NK-92 (cell line): ENCODE results near the gene LPGAT1.
"Not testable (repeated sequence)": the region's sequence is repeated elsewhere in the genome, so short reads cannot be mapped to it uniquely, and the experiment has no call there.

Experiments used
- DNase-seq: peaks from one replicate; lab custom pipeline; 2025; ENCODE audit not compliant: unreplicated experiment; lab: John Stamatoyannopoulos, UW

LPGAT1 gene

GRCh38 chr1:211708006-211708405, 122.6 kb downstream of the LPGAT1 start:
- DNase-seq: no peak

GRCh38 chr1:211705467-211706091, 125.0 kb downstream of the LPGAT1 start:
- no peak for DNase-seq

GRCh38 chr1:211704543-211704942, 126.0 kb downstream of the LPGAT1 start:
- DNase-seq: no peak

GRCh38 chr1:211703812-211704537, 126.6 kb downstream of the LPGAT1 start:
- no peak for DNase-seq

GRCh38 chr1:211701733-211702132, 128.8 kb downstream of the LPGAT1 start:
- DNase-seq: no peak

- DNase-seq: no peak
These were observed 131.5 kb downstream of the LPGAT1 start for GRCh38 chr1:211699059-211699458.

GRCh38 chr1:211698161-211699026, 132.2 kb downstream of the LPGAT1 start:
- DNase-seq: no peak

GRCh38 chr1:211697356-211697755, 133.2 kb downstream of the LPGAT1 start:
- DNase-seq: no peak

GRCh38 chr1:211695135-211695816, 135.3 kb downstream of the LPGAT1 start:
- no peak for DNase-seq

GRCh38 chr1:211693911-211694310, 136.7 kb downstream of the LPGAT1 start:
- DNase-seq: not testable (repeated sequence)
